GM19240 (cell line): ENCODE measurements around the gene ANK3.

Source experiments
- DNase-seq: peaks from one replicate; pipeline ENCODE4 v3.0.0; 2011; ENCODE audit warnings: low spot score; ENCODE audit not compliant: insufficient read length

The ANK3 gene

DNA sequence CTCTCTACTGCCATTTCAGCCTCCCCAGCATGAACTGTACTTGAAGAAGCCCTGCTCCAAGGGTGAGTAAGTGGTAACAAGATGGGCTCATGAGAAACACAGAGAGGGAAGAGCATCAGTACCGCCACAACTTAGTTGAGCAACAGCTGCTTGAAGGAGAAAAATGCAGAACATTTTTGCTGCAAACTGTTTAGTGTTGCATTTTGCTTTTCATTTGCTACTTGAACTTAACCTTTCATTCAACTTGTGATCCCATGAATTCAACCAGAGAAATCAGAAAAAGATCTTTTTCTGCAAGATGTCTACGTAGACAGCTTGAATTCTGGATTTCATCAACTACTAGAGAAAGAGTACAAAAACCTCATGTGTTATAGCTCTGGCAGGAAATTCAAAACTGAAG lies 40.7 kb downstream of the ANK3 start:
- DNase-seq = no peak

DNA sequence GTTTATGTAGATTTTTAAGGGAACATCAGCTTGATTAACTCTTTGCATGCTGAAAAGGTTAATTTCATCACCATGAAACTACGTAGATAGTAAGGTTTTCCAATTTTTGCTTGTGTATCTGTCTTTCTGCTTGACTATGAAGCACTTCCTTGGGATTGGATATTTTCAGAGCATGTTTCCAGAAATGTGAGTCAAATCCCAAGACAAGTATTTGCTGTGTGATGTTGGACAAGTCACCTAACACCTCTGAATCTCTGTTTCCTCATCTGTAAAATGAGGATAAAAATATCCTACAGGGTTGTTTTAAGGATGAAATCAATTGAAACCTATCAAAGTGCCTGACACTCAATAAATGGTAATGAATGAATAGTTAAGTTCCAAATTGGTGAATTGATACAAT lies 42.4 kb downstream of the ANK3 start:
- DNase-seq = no peak

DNA sequence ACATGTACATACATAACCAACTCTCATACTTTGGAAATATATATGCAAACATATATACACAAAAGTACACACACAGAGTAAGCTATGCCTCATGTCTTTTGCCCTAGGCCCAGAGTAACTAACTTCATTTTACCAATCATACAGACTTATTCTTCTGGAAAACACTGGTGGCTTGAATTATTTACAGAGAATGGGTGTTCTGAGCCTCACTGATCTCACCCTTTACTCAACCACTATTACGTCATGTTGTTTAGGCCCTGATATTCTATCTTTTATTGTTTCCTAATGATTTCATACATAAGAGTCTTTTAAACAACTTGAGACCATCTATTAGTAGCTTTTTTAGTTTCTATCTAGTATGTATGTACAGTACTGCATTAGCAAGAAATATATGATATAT lies 43.0 kb downstream of the ANK3 start:
- no peak for DNase-seq

DNA sequence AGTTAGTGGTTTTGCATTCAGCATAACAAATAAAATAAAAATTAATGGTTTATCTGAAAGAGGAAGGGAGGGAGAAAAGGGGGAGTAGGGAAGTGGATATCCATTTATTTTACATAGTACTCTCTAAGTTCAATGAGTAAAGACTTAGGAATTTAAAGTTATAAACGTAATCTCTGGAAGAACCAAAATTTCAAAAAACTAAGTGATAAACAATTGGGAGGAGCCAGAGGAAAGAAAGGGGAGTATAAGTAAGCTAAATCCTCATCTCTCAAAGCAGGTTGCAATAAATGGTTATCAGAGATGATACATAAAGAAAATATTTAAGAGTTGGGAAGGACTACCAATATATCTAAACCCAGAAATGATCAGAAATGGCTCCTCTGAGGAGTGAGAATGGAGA lies 46.4 kb downstream of the ANK3 start:
- DNase-seq = no peak

DNA sequence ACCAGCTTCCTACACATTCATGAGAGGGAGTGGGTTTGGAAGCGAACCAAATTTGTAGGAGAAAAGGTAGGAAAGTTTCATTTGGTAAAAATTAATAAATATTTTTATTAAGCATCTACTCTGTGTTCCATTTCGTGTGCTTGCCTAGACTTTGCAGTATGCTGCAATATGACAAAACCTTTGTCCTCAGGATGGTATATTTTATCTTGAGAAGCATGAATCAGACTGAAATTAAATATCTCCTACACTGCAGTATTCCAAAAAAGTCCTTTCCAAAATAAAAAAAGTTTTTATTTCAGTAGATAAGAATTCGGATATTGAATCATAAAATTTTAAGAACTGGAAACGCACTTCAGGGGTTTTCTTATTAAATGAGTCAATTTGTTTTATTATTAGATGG lies 47.7 kb downstream of the ANK3 start:
- DNase-seq = no peak

DNA sequence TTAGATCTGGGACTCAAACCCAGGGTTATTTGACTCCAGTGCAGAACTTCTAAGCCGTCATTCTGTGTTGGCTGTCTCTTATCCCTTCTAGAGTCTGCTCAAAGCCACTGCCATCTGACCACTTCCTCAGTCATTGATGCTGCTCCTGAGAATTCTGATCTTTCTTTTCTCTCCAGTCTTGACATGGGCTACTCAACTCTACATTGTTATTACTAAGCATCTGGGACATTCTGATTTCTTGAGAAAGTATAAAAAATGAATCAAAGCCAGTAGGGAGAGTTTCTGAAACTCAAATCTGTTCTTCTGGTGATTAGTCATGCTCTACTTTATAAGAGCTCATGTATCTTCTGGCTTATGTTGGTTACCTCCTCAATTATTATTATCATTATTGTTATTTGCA lies 48.7 kb downstream of the ANK3 start:
- no peak for DNase-seq

DNA sequence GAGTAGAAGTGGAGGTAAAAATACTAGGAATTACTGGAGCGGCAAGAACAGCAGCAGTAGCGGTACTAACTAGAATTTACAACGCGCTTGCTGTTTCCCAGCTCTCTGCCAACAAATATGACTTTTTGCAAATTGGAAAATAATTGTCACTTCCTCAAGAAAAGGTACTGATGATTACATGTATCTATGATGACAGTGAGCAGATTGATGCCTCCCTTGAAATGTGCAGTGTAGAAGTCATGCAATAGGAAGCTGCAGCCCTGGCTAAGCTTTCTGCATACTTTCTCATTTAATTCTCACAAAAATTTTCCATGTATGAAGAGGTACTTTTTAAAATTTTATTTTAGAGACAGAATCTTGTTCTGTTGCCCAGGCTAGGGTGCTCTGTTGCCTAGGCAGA lies 49.9 kb downstream of the ANK3 start:
- DNase-seq = no peak

DNA sequence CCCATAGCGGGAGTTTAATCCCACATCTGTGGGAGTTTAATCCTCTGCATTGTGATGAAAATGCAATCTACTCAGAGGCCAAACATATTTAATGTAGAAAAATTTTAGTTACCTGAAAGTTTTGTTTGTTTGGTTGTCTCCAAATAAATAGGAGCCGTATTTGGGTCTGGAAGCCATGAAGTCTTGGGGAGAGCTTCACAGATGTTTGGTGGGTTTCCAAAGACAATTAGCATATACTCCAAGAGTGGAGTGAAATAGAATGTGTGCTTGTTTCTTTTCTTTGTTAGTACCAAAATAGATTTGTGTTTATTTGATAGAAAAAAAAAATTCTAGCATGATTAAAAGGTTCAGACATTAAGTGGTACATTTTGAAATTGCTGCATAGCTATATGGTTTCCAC lies 50.9 kb downstream of the ANK3 start:
- no peak for DNase-seq

DNA sequence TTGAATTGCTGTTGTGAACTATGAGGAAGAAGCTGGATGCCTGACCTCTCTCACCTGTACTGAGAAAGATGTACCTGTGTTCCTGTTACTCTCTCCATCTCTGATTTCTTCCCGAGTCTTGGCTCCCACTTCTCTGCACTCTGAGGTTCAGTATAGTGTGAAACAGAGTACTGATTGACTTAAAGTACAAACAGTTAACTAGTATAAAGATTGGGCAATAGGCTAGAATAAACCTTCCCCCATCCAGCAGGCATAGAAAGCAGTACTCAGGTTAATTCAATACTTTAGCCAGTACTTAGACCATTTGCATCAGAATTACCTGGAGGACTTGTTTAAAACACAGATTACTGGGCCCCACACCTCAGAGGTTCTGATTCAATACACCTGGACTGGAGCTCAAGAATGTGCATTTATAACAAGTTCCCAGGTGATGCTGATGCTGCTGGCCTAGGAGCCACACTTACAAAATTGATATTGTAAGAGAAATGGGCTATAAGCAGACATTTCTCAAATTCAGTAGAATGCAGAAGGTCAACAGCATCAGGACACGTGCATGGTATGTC lies 51.6 kb downstream of the ANK3 start:
- no peak for DNase-seq

DNA sequence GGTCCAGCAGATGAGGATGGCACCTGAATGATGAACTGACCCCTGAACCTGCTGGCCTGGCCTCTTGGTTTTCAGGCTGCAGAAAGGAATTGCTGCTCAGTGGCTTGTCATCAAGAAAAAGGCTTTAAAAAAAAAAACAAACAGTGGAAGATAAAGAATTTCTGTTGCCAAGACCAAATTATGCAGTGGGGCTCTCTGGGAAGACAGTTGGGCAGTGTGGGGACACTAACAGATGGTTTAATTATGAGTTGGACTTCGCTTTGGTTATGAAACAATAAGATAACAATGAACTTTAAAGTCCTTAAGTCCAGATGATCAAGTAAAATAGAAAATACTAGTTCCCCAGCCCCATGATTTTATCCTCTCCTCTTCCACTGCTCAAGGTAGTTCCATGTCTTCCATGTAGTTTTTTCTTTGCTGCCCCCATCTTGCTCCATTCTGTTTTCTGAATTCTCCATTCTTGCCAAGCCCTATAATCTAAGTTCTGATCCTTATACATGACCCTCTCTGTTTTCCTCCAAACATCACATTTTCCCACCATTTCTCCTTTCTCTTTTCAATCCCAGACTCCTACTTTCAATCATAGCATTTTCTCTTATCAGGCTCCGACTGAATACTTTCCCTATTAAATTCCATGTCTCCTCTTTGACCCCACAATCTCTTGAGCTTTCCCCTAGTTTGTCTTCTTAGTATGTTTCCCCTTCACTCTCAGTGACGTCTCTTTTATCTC lies 52.6 kb downstream of the ANK3 start:
- DNase-seq = no peak

DNA sequence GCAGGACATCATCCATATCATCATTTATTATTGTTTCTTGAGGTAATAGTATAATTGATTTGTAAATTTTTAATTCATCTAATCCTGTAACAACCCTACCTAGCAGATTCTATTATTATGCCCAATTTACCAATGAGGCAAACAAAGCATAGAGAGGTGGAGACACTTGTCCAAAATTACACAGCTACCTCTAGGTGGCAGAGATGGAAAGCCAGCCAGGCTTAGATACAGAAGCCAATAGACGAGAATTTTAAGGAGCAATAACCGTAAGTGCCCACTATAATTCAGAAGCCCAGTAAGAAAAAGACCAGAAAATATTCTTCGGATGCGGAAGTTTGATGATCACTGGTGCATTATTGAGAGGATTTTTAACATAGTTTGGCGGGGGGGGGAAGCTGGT lies 54.0 kb downstream of the ANK3 start:
- no peak for DNase-seq

DNA sequence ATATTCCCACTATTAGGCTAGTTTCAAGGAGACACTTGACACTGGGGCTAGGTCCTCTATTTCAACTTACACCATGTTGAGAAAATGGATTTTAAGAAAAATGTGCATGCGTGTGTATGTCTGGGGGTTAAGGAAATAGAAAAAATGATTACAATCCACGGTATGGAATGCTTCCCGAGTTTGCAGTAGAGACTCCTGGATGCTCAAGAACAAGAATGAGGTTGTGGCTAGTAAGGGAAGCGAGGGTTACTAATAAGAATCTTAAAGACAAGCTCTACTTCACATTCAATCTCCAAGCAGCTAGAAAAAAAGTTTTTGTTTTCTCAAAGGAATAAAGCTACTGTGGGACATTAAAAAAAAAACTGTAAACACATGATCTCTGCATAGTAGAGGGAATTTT lies 54.7 kb downstream of the ANK3 start:
- DNase-seq = no peak

DNA sequence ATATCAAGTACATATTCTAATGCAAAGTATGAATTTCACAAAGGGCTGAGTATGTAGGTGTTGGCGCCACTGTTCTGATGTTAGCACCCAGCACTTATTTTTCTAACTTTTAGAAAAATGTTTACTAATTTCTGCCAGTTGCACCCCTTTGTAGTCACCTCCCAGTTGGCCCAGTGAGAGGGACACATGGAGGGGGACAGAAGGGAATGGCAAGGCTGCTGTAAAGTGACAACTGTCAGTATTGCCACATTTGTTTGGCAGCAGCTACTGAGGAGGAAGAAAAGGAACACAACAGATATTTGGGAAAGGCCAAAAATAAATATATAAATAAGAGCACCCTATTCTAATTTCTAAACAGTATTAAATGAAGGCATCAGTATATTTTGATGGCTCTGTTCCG lies 57.3 kb downstream of the ANK3 start:
- no peak for DNase-seq

DNA sequence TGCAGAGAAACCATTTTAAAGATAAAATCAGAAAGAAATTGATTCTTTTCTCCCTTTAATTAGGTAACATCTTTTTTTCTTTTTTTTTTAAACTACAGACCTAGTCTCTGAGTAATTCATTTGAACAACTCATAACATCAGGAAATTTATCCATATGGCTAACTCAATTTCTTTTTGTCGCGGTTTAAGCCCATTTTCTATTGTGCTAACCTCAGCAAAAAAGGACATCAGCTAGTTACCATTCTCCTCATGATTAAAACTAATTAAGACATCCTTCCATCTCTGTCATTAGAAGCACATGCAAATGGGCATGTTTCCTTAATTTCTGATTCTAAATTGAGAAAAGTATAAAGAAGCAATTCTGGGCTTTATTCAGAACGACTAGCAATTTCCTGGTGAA lies 57.8 kb downstream of the ANK3 start:
- no peak for DNase-seq

DNA sequence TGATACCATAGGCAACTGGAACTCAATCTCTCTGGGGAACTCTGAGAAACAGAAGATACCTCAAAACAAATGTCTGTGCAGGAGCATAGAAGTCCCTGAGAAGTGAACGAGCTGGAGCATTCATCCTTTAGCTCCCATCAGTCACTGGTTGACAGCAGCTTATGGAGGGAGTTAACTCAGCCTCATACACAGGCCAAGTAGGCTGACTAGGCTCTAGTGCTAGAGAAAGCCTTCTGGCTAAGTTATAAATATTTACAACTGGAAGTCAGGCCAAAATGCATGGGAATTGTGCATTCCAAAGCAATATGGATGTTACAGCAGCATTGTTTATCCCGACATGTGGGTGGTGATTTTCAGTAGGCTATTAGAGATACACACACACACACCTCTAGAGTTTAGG lies 66.5 kb downstream of the ANK3 start:
- no peak for DNase-seq

DNA sequence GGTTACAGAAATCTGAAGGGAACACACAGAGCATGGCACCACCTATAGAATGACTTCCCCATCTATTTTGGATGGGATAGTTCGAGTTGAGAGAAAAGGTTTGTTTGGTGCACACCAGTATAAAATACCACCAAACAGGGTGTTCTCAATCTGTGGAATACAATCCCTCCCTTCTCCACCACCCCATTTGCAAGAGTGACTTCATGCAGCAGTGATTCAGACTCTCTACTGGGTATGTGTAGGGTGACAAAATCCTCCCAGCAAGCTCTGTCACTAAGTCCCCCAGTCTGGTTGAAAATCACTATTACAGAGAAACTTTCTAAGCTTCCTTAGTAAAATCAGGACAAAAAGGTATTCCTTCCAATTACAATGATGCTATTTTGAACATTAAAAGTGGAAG lies 69.0 kb downstream of the ANK3 start:
- no peak for DNase-seq

DNA sequence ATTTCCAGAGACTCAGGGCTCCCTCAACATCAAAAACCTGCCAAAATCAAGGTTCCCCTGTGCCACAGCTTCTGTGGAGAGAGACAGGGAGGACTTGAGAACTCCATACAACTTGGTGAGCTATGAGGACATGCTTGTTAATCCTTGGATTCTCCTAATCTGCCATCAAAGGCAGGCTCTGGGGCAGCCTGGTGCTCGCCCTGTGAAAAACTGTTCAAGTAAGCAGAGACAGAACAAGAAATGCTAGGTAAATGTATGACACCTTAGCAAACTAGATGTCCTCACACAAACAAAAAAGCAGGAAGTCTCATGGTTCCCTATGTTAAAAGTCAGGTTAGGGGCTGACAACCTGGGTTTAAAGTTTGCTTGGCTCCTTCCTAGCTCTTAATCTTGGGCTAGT lies 73.6 kb downstream of the ANK3 start:
- no peak for DNase-seq

DNA sequence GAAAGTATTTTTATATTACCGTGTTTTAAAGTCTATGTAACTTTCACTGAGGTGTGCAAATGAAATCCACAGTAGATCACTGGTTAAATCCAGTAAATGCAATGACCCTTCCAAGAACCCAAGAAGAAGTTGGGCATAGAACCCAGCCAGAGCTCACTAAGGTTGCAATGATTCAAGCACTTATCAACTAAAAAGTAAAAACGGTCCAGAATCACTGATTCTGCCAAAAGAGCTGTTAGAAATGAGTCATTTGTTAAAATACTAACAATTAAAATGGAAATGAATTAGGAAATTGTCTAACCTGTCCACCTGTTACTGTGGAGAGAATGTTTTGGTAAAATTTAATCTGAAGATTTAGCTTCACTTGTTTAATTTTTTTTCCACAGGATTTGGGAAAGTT lies 74.4 kb downstream of the ANK3 start:
- DNase-seq = no peak

DNA sequence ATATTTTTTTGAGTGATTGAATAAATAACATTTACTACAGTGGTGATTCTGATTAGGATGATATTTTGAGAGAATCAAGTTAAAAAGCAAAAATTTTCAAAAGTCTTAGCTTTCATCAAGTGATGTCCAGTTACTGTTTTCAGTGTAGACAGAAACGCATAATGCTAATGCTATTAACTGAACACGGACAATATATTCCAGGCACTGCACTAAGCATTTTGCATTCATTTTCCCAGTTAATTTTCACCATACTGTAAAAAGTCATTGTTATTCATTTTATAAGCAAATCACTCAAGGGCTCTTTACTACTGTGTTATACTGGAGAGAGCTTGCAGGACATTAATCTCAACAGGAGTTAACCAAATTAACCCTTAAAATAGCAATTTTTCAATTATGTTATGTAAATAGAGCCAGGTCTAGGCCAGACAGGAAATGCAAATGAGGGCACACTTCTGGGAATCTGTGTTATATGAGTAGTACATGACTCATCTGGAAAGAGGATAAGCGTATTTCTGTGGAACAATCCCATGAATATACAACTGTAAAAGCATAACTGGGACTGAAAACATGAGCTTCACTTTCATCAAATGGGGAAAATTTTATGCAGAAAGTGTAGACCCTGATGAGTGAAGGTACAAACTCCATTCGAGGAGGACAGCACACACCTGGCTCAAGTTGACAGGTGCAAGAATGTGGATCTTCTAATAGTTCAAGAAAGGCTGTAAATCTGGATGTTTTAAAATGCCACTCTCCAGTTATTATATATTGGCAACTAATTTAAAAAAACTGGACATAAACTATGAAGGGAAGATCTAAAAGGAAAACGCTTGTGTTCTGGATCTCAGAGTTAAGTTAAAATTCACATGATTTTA lies 75.4 kb downstream of the ANK3 start:
- DNase-seq = no peak

DNA sequence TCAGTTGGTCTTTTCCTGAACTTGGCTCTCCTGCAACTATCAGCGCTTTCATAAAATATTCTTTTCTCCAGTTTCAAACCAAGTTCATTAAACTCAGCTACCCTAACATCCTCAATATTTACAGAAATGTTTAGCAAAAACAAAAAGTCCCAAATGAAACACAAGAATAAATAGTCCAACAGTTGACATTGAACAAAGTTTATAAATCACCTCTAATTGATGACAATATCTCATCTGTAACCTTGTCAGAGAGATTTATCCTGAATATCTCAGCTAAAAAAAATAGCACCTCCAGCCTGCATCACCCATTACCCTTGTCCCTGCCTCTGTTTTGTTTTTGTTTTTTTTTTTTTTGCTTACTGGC lies 76.1 kb downstream of the ANK3 start:
- DNase-seq = no peak

DNA sequence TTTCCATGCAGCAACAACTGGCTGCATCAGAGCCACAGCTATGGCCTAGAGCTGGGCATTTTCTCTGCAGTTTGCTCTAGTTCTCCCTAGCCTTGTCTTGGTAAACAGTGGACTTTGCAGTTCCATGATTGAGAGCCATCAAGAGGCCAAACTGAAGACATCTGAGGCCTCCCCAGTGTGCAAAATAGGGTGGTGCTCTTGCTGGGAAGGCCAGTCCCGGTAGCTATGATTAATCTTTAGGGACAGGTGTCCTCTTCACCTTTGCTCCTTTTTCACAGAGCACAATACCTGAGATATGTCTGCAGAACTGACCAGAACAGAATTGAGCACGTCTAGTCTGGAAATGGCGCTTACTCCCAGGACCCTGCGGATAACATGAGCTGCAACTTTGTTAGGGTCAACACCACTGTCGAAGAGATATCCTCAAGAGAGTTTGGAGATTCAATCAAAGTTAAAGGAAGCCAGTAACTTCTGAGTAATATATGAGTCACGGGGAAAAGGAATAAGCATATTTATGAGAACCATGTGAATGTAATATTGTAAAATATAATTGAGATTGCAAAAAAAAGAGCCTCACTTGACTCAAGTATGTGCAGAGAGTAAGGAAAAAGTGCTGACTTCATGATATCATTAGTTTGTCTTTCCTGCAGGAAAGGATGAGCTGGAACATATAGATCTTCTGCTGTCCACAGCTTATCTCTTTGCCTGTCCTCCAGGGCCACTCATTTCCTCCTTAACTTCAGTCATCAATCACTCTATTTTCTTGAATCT lies 76.7 kb downstream of the ANK3 start:
- DNase-seq = no peak

DNA sequence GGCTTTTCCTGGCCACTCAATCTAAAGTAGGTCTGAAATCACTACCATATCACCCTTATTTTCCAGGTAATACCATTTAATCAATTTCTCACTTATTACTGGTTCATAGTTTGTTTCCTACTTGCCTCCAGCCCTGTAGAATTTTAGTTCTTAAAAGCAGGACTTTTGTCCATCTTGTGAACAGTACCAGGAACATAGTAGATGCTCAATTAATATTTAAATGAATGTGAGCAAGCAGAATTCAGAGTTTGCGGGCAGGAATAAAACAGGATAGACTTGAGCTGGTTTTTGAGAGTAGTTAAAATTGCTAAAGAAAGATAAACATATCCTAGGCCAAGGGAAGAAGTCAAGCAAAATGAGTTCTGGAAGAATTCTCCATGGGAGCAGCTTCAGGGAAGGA lies 77.9 kb downstream of the ANK3 start:
- no peak for DNase-seq
